Measurements from ENCODE around the gene HACD3.
A peak's percentile ranks its signal among the peaks of the same experiment; 100 is the strongest.
"Not testable (repeated sequence)": the region's sequence is repeated elsewhere in the genome, so short reads cannot be mapped to it uniquely, and the experiment has no call there.

Gene HACD3

DNA sequence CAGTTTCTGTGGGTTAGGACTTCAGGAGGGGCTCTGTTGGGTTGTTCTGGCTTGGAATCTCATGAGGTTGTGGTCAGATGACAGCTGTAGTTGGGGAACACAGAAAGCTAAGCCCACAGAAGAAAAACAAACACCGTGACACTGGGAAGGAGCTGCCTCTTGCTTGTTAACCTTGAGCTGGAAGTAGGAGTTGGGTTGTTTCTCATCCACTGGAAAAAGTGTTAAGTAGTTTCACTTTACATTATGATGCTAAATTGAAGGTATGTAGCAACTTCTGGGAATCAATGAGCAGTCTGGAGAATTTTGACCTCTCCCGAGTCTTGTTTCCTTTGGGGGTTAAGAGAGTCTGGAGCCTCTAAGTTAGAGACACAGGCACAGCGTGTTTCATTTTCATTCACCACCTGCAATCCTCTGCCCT lies 20.4 kb downstream of the HACD3 start:
- DNase-seq = no peak

DNA sequence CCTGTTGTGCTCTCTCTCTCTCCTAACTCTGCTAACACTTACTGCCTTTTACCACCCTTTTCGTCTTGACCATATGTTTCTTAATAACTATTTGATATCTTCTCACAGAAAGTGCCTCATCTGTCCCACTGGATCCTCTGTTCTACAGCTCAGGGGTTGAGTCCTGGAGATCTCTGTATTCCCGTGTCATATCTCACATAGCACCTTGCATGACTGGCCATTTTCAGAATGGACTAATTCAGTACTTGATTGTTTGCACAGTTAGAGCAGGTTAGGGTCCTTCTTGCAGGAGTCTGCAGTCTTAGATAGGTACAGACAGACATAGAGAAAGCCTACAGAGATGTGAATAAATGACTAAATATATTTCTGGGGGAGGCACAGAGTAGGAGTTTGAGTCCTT lies 20.9 kb downstream of the HACD3 start:
- DNase-seq = no peak

GRCh38 chr15:65552851-65553250 lies 22.6 kb downstream of the HACD3 start:
- DNase-seq = not testable (repeated sequence)

DNA sequence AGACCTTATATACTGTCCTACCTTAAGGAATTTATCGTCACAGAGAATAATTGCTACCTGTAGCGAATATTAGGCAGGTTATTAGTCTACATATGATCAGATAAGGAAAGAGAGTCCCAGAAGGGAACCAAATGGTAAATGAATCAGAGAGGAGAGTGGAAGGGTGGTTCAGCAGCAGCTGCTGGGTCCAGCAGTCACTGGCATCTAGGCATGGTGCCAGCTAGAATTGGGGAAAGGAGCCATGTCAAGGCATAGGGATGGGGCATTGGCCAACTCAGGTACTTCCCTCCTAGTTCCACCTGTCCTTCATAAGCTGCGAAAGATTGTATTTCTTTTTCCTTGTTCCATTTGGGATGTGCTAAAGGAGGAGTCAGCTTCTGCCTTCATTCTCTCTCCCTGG lies 23.4 kb downstream of the HACD3 start:
- no peak for DNase-seq

DNA sequence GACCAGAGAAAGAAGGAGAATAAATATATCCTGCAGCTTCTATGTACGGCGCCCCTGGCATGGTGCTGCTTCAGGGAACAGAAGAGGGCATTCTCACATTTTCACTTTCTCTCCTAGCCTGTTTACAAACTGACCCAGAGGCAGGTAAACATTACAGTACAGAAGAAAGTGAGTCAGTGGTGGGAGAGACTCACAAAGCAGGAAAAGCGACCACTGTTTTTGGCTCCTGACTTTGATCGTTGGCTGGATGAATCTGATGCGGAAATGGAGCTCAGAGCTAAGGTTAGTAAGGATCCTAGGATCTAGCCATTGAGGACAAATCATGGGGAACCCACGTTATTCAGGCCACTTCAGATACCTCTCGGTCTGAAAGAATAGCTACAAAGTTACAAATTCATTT lies 26.4 kb downstream of the HACD3 start:
- no peak for DNase-seq

DNA sequence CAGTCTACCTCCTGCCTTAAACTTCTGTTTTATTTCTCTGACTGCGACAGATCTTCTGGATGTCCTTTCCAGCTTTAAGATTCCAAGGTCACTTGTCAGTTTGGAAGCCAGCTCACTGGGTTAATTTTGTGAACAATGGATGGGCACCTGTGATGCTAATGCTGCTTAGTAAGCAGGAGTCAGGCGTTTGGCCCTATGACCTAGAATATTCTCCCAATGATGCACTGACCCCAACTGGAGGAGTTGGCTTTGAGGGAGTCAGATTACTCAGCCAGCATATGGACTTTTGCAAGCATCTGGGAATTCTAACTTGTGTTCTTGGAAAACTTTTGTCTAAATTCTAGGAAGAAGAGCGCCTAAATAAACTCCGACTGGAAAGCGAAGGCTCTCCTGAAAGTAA lies 28.1 kb downstream of the HACD3 start:
- no peak for DNase-seq

GRCh38 chr15:65558997-65559760 lies 28.9 kb downstream of the HACD3 start:
- no peak for DNase-seq

- DNase-seq = no peak
Measured at GRCh38 chr15:65559941-65560340, 29.7 kb downstream of the HACD3 start.

DNA sequence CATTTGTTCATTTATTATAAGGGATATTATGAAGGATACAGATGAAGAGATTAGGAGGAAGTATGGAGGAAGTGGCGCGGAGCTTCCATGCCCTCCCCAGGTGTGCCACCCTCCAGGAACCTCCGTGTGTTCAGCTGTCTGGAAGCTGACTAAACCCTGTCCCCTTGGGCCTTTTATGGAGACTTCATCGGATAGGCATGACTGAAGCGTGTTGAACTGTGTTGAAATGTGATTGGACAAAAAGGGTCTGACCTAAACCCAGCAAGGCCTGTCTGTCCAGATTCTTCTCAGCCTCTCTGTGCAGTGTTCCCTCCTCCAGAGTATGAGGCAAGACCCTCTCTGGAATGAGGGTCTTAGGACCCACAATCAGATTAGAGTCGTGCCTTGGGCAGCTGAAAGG lies 31.7 kb downstream of the HACD3 start:
- no peak for DNase-seq

- no peak for DNase-seq
Measured at GRCh38 chr15:65569728-65570127, 39.5 kb downstream of the HACD3 start.

GRCh38 chr15:65571971-65572370 lies 41.7 kb downstream of the HACD3 start:
- no peak for DNase-seq

GRCh38 chr15:65576664-65577063 lies 46.4 kb downstream of the HACD3 start:
- DNase-seq = no peak

GRCh38 chr15:65577129-65577996 lies 47.1 kb downstream of the HACD3 start:
- DNase-seq = no peak

- DNase-seq = no peak
Measured at GRCh38 chr15:65578904-65579728, 48.9 kb downstream of the HACD3 start.

DNA sequence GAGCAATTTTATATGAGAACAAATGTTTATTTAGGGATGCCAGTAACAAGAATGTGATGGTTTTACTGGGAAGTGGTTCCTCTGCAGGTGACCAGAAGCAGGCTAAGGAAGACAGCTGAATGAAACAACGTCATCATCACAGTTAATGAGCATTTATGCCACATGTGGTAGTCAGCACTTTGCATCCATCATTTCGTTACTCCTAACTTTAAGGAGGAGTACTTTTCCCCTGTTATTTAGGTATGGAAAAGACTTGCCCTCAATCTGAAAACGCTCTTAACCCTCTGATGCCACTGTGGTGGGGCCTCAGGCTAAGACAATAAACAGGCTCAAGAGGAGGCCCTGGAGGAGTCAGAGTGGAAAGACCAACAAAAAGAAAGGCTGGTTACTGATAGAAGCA lies 49.5 kb downstream of the HACD3 start:
- no peak for DNase-seq

- no peak for DNase-seq
Measured at GRCh38 chr15:65580287-65580686, 50.0 kb downstream of the HACD3 start.

DNA sequence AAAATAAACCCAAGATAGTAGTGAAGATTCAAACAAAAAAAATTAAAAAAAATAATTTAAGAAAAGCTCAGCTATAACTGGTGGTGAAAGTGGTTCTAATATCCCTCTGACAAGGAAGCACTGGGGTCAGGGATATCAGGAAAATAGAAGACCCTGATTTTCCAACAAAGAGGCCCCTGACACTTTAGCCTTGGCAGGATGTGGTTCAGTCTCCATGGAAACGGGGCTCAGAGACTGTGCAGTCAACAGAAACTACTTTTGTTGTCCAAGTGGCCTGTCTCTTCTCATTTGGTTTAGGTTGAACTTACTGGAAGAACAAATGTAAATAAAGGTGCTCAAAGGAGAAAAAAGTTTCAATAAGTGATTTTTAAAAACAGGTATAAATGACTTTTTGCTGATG lies 53.4 kb downstream of the HACD3 start:
- peak; percentile 14 to 24 for DNase-seq

- no peak for DNase-seq
Measured at GRCh38 chr15:65584241-65584640, 54.0 kb downstream of the HACD3 start.

DNA sequence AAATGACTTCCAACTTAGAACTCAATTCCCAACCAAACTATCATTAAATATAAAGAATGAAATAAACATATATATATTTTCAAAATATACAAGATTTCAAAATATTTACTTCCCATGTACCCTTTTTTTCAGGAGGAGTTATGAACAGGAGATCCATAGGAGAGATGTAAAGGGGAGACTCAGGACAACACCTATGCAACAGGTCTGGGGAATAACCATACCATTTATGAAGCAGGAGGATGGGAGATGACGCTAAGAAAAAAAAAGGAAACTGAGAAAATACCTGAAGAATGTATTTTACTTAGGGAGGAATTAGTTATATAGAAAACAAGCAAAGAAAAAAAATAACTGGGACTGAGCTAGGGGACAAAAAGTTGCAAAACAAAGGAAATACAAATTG lies 56.8 kb downstream of the HACD3 start:
- no peak for DNase-seq

DNA sequence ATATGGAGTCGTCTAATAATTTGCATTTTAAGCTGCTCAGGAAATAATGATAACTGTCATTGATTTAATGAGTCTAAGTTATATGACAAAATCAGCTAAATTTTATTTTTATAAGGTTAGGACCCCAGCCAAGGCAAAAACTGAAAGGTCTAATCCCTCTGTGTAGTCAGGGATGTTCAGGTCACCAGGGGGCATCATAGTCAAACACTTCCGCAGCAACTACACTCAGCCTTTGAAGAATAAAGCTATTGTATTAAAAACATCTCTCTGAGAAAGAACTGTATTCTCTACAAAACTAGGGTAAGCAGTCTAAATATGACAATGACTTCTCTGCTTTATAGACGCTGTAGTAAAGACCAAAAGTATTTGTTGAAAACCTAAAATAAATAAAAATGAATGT lies 65.7 kb downstream of the HACD3 start:
- DNase-seq = no peak

- DNase-seq = no peak
Measured at GRCh38 chr15:65598468-65598867, 68.2 kb downstream of the HACD3 start.

DNA sequence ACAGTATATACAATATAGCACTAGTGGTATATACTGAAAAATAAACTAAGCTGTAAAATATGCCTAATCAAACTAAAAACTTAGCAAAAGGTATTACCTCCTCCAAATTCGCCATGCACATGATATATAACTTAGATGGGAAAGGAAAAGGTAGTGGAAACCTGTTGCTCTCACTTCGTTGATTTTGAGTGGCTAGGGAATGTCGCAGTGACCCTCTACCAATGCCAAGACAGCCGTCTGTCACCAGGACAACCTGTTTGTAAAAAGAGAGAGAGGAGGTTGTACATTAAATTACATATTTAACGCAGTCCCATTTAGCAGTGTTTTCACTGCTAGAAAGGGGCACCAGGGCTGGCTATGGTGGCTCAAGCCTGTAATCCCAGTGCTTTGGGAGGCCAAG lies 69.4 kb downstream of the HACD3 start:
- DNase-seq = no peak

DNA sequence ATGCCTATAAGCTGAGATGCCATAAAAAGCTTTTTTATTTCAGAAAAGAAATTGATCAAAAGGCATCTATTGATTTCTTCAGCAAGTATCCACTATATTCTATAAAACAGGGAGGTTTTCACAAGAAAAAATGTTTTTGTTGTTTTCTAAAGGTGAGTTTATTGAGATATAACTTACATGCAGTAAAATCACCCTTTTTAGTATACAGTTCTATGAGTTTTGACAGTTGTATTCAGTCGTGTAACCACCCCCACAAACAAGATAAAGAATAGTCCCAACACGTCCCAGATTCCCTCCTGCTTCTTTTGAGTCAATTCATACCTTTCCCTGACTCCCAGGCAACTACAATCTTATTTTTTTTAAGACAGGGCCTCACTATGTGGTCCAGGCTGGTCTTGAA lies 72.9 kb downstream of the HACD3 start:
- no peak for DNase-seq
